NCI-H2227 (cell line): ENCODE measurements around the gene C2orf78.

Experiments
- DNase-seq: peaks from one replicate; lab custom pipeline; 2025; ENCODE audit not compliant: unreplicated experiment; lab: John Stamatoyannopoulos, UW

Gene C2orf78

DNA sequence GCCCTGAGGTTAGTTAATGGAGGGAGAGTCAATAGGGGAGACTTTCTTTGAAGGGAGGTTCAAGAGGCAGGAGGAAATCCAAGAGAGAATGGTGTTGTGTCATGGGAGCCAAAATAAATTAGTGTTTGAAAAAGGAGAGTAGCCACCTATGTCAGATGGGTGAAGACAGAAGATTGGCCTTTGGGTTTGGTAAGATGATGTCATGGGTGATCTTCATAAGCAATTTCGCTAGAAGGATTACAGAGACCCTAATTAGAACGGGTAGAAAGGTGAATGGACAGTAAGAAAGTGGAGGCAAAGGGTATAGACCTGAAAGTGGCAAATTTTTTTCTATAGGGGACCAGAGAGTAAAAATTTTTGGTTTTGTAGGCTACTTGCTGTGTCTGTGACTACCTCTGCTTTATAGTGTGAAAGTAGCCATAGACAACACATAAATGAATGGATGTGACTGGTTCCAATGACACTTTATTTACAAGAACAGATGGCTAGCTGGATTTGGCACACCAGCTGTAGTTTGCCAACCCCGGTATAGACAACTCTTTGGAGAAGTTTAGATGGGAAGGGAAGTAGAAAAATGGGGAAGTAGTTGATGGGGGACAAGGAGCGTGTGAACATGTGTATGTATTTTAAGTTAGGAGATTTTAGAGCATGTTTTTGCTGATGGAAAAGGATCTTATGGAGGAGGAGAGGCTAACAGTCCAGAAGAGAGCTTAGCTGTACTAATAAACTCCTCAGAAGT is 54.0 kb downstream of the C2orf78 start:
- DNase-seq, result no peak

DNA sequence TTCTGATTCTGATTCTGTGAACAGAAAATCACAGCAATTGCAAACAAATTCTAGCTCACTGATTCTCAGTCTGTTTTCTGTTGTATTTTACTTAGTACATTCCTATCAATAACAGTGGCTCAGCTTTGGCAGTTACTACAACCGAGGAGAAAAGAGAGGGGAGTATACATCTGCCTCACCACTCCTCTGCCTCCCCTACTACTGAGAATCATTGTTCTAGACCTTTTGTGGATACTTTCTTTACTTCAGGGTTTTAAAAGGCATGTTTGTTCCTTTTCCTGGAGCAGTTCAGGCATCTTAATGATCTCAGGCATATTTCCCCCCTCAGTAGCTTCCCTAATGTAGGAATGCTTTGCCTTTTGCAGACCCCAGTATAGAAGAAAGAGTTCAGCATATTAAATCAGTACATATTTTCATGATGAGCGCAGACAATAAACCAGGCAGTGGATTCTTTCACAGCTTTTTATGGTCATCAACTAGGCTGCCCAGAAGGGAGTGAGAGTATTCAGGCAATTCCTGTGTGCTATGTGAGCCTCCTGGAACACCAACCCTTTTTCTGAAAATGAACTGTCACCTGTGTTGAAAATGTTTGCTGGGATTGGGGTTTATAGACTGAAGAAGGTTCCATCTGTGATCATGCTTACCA is 55.0 kb downstream of the C2orf78 start:
- DNase-seq, result no peak

DNA sequence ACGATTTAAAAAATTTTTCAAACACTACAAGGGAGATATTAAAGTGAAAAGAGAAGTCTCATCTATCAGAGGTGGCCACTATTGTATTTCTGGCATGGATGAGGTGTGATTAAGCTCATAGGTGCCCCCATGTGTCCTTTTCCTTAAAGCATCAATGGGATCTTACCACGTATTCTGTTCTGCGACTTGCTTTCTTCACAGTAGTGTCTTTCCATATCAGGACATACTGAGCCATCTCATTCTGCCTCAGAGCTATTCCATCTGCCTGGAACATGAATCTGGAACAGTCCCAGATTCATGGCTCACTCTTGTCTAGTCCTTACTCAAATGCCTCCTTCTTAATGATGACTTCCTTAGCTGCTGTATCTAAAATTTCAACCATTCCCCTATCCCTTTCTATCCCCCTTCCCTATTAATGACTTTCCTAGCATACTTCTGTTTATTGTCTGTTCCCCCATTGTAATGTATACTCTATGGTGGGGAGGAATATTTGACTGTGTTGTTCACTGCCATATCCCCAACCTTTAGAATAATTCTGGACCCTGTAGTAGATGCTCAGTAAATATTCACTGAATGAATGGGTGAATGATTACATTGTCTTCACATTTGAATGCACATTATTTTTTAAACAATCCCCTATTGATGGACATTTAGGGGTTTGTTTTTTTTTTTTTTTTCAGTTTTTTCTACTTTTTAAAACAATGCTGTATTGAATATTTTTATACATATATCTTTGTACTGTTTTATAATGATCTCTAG is 55.8 kb downstream of the C2orf78 start:
- no peak for DNase-seq

- DNase-seq, result no peak
These were observed 58.1 kb downstream of the C2orf78 start for GRCh38 chr2:73841912-73842738.

GRCh38 chr2:73842739-73843019 is 58.7 kb downstream of the C2orf78 start:
- no peak for DNase-seq

GRCh38 chr2:73844087-73844486 is 60.1 kb downstream of the C2orf78 start:
- no peak for DNase-seq

DNA sequence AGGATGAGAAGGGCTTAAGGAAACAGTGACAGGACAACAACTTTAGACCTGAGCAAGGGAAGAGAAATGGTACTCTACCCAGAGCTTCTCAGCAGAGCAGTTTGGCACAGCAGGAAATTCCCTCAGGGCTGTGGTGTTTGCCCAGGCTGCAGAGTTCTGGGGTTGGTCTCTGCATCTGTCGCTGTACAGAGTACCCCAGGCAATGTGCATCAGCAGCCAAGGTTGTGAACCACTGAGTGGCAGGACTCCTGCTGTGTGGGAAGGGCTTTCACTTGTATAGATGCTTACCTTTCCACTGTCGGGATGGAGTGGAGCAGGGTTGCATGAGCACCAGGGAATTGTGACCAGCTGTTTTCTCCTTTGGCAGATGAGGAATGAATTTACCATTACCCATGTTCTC is 66.0 kb downstream of the C2orf78 start:
- peak; percentile 5 for DNase-seq

- DNase-seq, result no peak
These were observed 67.3 kb downstream of the C2orf78 start for GRCh38 chr2:73851274-73851673.

DNA sequence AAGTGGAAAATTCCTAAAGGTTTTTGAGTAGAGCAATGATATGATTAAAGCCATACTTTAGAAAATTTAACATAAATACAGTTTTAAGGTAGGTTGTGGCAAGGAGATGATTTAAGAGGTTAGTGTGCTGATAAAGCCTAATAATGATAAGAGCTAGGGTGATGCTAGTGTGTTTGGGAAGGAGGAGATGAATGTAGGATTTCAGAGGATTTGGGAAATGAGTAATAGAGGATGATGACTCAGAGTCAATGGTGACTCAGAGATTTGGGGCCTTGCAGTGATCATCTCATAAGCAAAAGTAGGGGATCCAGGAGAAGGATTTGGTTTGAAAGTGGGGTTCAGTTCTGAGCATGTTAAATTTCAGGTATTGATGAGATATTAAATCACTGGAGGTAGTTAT is 68.0 kb downstream of the C2orf78 start:
- no peak for DNase-seq

- no peak for DNase-seq
These were observed 71.5 kb downstream of the C2orf78 start for GRCh38 chr2:73855526-73855925.

- no peak for DNase-seq
These were observed 72.2 kb downstream of the C2orf78 start for GRCh38 chr2:73856214-73856613.

GRCh38 chr2:73859721-73860586 is 76.0 kb downstream of the C2orf78 start:
- DNase-seq, result no peak

- no peak for DNase-seq
These were observed 79.0 kb downstream of the C2orf78 start for GRCh38 chr2:73862987-73863386.
